ENCODE measurements around the gene PDIA6. TPM values are rescaled to one million over a fixed set of nuclear protein-coding genes. Genes with fewer than 3 reads are reported as not detected.
"Not testable (repeated sequence)": the region's sequence is repeated elsewhere in the genome, so short reads cannot be mapped to it uniquely, and the experiment has no call there.

Gene PDIA6
- total RNA-seq, 2 experiments from 2014 or later, result 161 to 165 TPM

- no peak overlapping the region for H3K27ac Mint-ChIP-seq
- POLR2A ChIA-PET, result no interaction called here
- H3K36me3 Mint-ChIP-seq (ENCODE audit: low read depth), result peaks cover 23% of the 10 kb centered on the region
- no peak overlapping the region for H3K4me3 Mint-ChIP-seq
- CTCF ChIA-PET, result no interaction called here
- peaks cover 24% of the 10 kb centered on the region for H3K27me3 Mint-ChIP-seq
- H3K4me1 Mint-ChIP-seq, result peaks cover 23% of the 10 kb centered on the region
- H3K9me3 Mint-ChIP-seq, result no peaks in the 10 kb centered on the region
- DNase-seq, result no peak
Observed at GRCh38 chr2:10814142-10814541, 1.6 kb upstream of the PDIA6 start.

- Mint-ChIP-seq H3K4me1 (peaks cover 28% of the 10 kb centered on the region), H3K4me3 (peak overlapping the region; percentile 76), H3K27me3 (peaks cover 19% of the 10 kb centered on the region), H3K27ac (peak overlapping the region; percentile 65), H3K36me3 (ENCODE audit: low read depth) (peaks cover 26% of the 10 kb centered on the region)
- POLR2A ChIA-PET, result interaction anchor here (0.7 to 2.5 kb wide), 8 partner anchors 18 to 530 kb away, joined by 3 to 26 read pairs (median 5); partner anchors contain the start of gene NOL10
- H3K9me3 Mint-ChIP-seq, DNase-seq: not testable (repeated sequence)
- CTCF ChIA-PET, result interaction anchor here (1.8 kb wide), 1 partner anchor 19 kb away, joined by 8 read pairs; no protein-coding TSS in a partner anchor
Observed at GRCh38 chr2:10813163-10814138, 866 bp upstream of the PDIA6 start.

DNA sequence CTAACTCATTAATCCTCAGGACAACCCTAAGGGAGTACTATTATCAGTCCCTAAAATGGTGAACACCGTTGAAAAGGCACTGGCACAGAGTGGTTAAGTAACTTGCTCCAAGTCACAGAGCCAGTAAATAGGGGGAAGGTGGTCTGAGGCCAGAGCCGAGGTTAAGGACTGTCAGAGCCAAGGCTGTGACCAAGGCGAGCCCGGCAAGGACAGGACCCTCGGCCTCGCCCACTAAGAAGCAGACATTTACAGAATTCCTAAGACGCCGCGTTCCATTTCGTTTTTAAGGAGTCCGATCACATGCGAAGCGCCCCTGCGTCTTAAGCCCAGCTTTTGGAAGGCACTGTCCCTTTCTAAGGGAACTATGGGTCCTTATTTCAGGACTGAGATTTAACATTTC is 1.1 kb downstream of the PDIA6 start:
- no peak for DNase-seq
- CTCF ChIA-PET, result interaction anchor here (0.6 to 1.8 kb wide), 5 partner anchors 12 to 1710 kb away, joined by 3 to 8 read pairs (median 3); no protein-coding TSS in a partner anchor
- peaks cover 8% of the 10 kb centered on the region for H3K27me3 Mint-ChIP-seq
- peak overlapping the region; percentile 89 for H3K27ac Mint-ChIP-seq
- POLR2A ChIA-PET, result interaction anchor here (0.8 to 2.5 kb wide), 13 partner anchors 10 to 941 kb away, joined by 3 to 26 read pairs (median 5); partner anchors contain the start of genes NOL10 and SLC66A3
- H3K4me3 Mint-ChIP-seq, result peak overlapping the region; percentile 88
- H3K4me1 Mint-ChIP-seq, result peaks cover 47% of the 10 kb centered on the region
- peaks cover 38% of the 10 kb centered on the region for H3K36me3 Mint-ChIP-seq (ENCODE audit: low read depth)
- H3K9me3 Mint-ChIP-seq, result no peaks in the 10 kb centered on the region

DNA sequence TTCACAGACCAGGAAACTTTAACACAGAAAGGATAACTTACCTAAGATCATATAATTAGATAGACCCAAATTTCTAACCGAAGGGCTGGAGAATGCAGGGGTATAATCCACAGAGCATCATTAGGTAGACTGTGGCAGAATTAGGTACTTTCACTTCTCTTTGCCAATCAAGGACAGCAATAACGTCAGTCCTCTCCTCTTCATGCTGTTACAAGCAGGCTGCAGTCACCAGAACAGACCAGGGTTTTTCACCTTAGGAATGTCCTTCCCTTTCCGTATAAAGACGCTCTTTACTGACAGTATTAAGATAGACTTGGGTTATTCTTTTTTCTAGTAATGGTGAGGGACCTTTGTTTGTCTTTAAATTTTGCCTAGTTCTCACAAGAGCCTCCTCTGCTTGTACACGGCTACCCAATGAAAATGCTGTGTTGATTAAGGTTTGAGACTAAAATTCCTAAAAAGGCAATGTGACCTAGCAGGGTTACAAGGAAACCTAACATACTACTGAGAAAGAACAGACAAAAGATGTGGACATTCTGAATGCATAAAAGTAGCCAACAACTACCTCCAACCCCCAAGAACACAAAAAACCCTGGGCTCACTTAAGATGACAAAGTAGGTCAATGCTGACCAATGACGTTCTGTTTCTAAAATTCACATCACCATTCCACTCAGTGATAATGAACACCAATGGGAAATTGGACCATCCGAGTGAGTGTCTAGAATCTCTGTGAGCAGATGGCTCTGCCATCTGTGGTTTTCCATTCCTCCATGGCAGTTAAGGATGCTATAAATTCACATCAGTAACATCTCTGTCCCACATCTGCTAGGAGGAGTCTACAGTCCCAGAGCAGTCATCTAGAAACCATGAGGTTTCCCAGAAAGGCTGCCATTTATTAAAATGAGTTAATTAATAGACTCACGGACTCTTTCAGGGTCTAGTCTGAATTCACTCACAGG is 2.1 kb downstream of the PDIA6 start:
- Mint-ChIP-seq H3K27ac (peak overlapping the region; percentile 89), H3K36me3 (ENCODE audit: low read depth) (peaks cover 38% of the 10 kb centered on the region), H3K9me3 (no peaks in the 10 kb centered on the region), H3K27me3 (peaks cover 3% of the 10 kb centered on the region), H3K4me1 (peaks cover 48% of the 10 kb centered on the region), H3K4me3 (peak overlapping the region; percentile 88)
- CTCF ChIA-PET, result no interaction called here
- no peak for DNase-seq
- POLR2A ChIA-PET, result interaction anchor here (1.6 kb wide), 1 partner anchor 15 kb away, joined by 5 read pairs; no protein-coding TSS in a partner anchor

GRCh38 chr2:10806543-10806942 is 6.0 kb downstream of the PDIA6 start:
- DNase-seq, result no peak
- CTCF ChIA-PET, result no interaction called here
- Mint-ChIP-seq H3K27me3 (no peaks in the 10 kb centered on the region), H3K9me3 (no peaks in the 10 kb centered on the region), H3K4me1 (peaks cover 52% of the 10 kb centered on the region), H3K27ac (no peak overlapping the region), H3K36me3 (ENCODE audit: low read depth) (peaks cover 45% of the 10 kb centered on the region), H3K4me3 (no peak overlapping the region)
- POLR2A ChIA-PET, result interaction anchor here (1.6 kb wide), 1 partner anchor 15 kb away, joined by 5 read pairs; no protein-coding TSS in a partner anchor

- Mint-ChIP-seq H3K36me3 (ENCODE audit: low read depth) (peaks cover 45% of the 10 kb centered on the region), H3K4me1 (peaks cover 50% of the 10 kb centered on the region)
- CTCF ChIA-PET, DNase-seq, H3K4me3 Mint-ChIP-seq, H3K27me3 Mint-ChIP-seq, H3K27ac Mint-ChIP-seq, POLR2A ChIA-PET, H3K9me3 Mint-ChIP-seq: not testable (repeated sequence)
Observed at GRCh38 chr2:10805990-10806389, 6.6 kb downstream of the PDIA6 start.

DNA sequence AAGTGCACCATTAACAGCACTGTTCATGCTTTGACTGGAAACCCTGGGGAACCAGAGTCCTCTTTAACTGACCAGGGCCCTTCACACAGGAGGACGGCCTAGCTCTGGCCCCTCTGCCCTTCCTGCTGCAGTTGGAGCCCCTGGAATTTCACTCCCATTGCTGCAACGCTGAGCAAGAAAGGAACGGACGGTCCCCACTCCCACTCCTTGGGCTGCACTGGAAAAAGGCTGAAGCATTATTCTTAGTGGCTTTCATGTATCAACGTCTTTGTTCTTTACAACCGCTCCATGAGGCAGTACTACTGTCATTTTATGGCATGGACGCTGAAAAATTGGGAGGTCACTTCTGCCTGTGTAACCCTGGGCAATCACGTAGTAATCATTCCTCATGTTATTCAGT is 9.9 kb downstream of the PDIA6 start:
- H3K9me3 Mint-ChIP-seq, result no peaks in the 10 kb centered on the region
- no peak overlapping the region for H3K27ac Mint-ChIP-seq
- peaks cover 22% of the 10 kb centered on the region for H3K4me1 Mint-ChIP-seq
- no peaks in the 10 kb centered on the region for H3K27me3 Mint-ChIP-seq
- no peak for DNase-seq
- POLR2A ChIA-PET, result interaction anchor here (1.1 to 2.2 kb wide), 2 partner anchors 9 kb away, joined by 3 to 10 read pairs; partner anchors contain the start of gene PDIA6
- H3K4me3 Mint-ChIP-seq, result no peak overlapping the region
- CTCF ChIA-PET, result no interaction called here
- H3K36me3 Mint-ChIP-seq (ENCODE audit: low read depth), result peaks cover 40% of the 10 kb centered on the region

- H3K27me3 Mint-ChIP-seq, result no peaks in the 10 kb centered on the region
- ChIA-PET CTCF (interaction anchor here (2.2 kb wide), 1 partner anchor 12 kb away, joined by 7 read pairs; the partner anchor contains the start of gene PDIA6), POLR2A (interaction anchor here (1.0 to 1.1 kb wide), 2 partner anchors 9 kb away, joined by 3 read pairs; no protein-coding TSS in a partner anchor)
- no peaks in the 10 kb centered on the region for H3K9me3 Mint-ChIP-seq
- H3K4me3 Mint-ChIP-seq, result no peak overlapping the region
- peaks cover 56% of the 10 kb centered on the region for H3K36me3 Mint-ChIP-seq (ENCODE audit: low read depth)
- DNase-seq, result no peak
- no peak overlapping the region for H3K27ac Mint-ChIP-seq
- H3K4me1 Mint-ChIP-seq, result peaks cover 14% of the 10 kb centered on the region
Observed at GRCh38 chr2:10800163-10800562, 12.4 kb downstream of the PDIA6 start.

DNA sequence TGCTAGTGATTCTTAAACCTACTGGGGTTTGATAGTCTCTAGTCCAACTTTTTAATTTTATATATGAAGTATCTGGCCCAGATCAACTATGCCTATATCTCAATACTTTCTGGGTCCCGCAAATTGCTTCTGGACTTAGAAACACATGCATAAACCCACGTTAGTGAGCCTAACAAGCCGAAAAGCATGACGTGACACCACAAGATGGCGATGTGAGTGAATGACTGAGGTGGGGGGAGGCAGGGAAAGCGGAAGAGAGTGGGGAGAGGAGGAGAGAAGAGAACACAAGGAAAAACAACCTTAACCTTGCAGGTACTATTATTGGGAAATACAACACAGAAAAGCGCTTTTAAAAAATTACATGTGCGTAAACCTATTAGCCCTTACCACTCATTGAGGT is 13.8 kb downstream of the PDIA6 start:
- POLR2A ChIA-PET, result no interaction called here
- Mint-ChIP-seq H3K4me1 (peaks cover 15% of the 10 kb centered on the region), H3K36me3 (ENCODE audit: low read depth) (peaks cover 60% of the 10 kb centered on the region), H3K27ac (no peak overlapping the region), H3K27me3 (no peaks in the 10 kb centered on the region), H3K4me3 (no peak overlapping the region), H3K9me3 (no peaks in the 10 kb centered on the region)
- DNase-seq, result no peak
- CTCF ChIA-PET, result interaction anchor here (0.6 to 2.2 kb wide), 2 partner anchors 13 to 74 kb away, joined by 4 to 7 read pairs; partner anchors contain the start of gene PDIA6

DNA sequence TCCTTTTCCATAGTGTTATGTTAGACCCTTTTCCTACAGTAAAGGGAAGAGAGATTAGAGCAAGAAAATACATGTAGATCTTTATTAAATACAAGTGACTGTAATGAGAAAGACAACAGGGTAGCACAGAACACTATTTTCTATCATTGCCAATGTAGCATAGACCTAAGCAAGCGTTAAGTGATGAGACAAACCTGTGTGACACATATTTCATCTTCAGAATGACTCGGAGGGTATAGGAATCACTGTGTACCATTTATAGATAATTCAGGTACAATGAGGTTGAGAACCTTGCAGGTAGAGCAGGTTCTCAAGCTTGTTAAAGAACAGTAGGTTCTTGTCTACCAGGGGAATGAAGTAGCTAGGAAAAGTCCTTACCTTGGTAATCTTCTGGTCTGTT is 15.9 kb downstream of the PDIA6 start:
- Mint-ChIP-seq H3K4me1 (peaks cover 24% of the 10 kb centered on the region), H3K9me3 (no peaks in the 10 kb centered on the region), H3K27ac (no peak overlapping the region), H3K4me3 (no peak overlapping the region), H3K27me3 (no peaks in the 10 kb centered on the region), H3K36me3 (ENCODE audit: low read depth) (peaks cover 67% of the 10 kb centered on the region)
- ChIA-PET CTCF (no interaction called here), POLR2A (no interaction called here)
- DNase-seq, result no peak

DNA sequence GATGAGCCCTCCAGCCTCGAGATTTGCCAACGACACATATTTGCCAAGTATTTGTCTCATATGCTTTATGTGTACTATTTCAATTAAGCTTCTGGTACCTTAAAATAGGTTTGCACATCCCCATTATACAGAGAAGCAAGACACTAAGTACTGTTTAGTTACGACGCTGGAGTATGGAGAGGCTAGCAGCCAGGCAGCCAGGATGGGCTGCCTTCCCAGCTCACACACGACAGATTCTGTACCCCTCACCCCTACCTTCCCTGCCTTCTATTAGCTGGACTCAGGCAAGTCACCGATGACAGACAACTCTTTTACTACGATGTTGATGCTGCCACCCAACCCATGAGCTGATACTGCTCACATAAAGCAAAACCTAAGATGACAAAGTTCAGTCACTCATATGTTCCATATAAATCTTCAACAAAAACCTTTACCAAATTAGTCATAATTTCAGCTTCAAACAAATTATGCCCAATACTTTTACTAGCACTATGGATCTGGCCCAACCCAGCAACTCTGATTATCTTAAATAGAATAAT is 17.0 kb downstream of the PDIA6 start:
- Mint-ChIP-seq H3K9me3 (no peaks in the 10 kb centered on the region), H3K36me3 (ENCODE audit: low read depth) (peaks cover 69% of the 10 kb centered on the region), H3K27me3 (no peaks in the 10 kb centered on the region), H3K4me3 (no peak overlapping the region), H3K27ac (peak overlapping the region; percentile 37), H3K4me1 (peaks cover 36% of the 10 kb centered on the region)
- DNase-seq, result no peak
- CTCF ChIA-PET, result no interaction called here
- POLR2A ChIA-PET, result interaction anchor here (1.1 to 1.3 kb wide), 2 partner anchors 16 to 18 kb away, joined by 3 to 5 read pairs; no protein-coding TSS in a partner anchor

- CTCF ChIA-PET, result no interaction called here
- H3K27ac Mint-ChIP-seq, result peak overlapping the region; percentile 13
- DNase-seq, result no peak
- H3K4me3 Mint-ChIP-seq, result no peak overlapping the region
- H3K27me3 Mint-ChIP-seq, result no peaks in the 10 kb centered on the region
- H3K4me1 Mint-ChIP-seq, result peaks cover 42% of the 10 kb centered on the region
- no peaks in the 10 kb centered on the region for H3K9me3 Mint-ChIP-seq
- peaks cover 75% of the 10 kb centered on the region for H3K36me3 Mint-ChIP-seq (ENCODE audit: low read depth)
- POLR2A ChIA-PET, result interaction anchor here (1.3 kb wide), 1 partner anchor 17 kb away, joined by 5 read pairs; no protein-coding TSS in a partner anchor
Observed at GRCh38 chr2:10794876-10795275, 17.7 kb downstream of the PDIA6 start.

Measured in activated CD4-positive, alpha-beta memory T cell treated with anti-CD3 and anti-CD28 coated beads, Interleukin-2, amount 10 ng/mL, durations not matched to agents 7 days and 5 days (primary cell).